Ureter (tissue), 1 donor: ENCODE measurements around the gene METTL26. TPM values are rescaled to one million over a fixed set of nuclear protein-coding genes. Genes with fewer than 3 reads are reported as not detected.

Experiments
- DNase-seq: peaks from one replicate; pipeline ENCODE4 v3.0.0-alpha.2; 2020; ENCODE audit warnings: low spot score
- total RNA-seq: library from RNA; stranded (reverse); gene quantifications from one replicate; pipeline ENCODE4 v1.2.4, GENCODE V29; 2023
- donor health status: DM: yes; HTN: yes; CAD: no.

METTL26 gene
- total RNA-seq, 1 donor from 2014 or later, result 48.3 TPM

DNA sequence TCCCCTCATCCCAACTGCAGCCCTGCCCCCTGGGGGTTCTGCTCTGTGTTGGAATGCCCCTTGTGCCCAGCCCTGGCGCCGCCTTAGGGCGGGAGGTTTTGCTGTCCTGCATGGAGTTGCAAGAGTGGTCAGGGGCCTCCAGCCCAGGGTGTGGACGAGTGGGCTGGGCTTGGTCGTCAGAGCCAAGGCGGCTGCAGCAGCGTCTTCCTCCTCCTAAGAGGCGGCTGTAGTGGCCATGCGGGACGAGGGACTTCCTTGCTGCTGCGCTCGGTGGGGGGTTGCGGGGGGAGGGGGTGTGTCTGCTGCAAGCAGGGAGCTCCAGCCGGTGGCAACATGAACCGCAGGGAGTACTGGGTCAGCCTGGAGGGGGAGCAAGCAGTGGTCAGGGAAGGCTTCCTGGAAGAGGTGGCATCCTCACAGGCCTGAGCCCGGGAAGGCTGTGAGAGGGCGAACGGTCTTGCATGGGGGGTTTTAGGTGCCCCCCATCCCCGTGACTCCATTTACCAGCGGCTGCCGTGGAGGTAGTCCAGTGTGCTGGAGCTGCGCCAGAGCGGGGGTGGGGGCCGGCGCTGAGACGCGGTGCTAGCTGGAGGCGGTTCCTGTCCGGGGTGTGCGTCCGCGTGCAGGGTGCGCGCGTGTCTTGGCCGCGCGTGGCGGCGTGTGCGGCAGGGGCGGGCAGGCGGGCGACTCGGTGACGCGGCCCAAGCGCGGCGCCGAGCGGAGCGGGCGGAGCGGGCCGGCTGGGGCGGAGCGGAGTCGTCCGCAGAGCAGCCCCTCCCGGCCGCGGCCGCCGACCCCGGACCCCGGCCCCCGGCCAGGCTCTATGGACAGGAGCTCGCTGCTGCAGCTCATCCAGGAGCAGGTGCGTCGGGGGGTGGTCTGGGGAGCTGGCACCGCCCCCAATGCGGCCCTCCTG is 39.1 kb upstream of the METTL26 start, which contains the start of gene RHBDL1:
RHBDL1 (plus strand) TSS at position 704 of the 916 bp plus-strand sequence; CDS start at position 824, 120 bp downstream.
- DNase-seq, result no peak

DNA sequence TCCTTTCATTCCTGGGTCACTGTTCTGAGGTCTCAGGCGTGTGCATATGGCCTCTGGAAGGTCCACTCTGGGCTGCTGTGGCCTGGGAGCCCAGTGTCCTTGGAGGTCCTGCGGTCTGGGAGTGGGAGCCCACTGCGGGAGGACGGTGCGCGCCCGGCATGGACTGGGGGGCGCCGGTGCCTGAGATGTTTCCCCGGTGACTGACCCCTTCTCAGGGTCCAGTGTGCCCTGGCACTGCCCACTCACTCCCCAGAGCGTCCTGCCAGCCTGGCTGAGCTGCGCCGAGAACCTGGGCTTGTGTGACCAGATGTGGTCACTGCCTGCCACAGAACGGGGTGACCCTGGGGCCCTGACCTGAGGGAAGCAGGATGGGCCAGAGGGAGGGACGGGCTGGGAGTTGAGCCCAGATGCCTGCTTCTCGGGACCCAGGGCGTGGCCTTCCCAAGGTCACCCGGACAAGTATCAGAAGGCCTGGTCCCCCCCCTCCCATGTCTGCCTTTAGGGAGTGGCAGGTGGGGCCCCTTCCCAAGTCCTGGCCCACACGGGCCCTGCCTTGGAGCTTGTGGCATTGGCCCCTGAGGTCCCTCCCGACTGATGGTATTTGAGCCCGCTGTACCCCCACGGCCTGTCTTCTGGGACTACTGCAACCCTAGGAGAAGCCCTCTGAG is 38.2 kb upstream of the METTL26 start:
- no peak for DNase-seq

DNA sequence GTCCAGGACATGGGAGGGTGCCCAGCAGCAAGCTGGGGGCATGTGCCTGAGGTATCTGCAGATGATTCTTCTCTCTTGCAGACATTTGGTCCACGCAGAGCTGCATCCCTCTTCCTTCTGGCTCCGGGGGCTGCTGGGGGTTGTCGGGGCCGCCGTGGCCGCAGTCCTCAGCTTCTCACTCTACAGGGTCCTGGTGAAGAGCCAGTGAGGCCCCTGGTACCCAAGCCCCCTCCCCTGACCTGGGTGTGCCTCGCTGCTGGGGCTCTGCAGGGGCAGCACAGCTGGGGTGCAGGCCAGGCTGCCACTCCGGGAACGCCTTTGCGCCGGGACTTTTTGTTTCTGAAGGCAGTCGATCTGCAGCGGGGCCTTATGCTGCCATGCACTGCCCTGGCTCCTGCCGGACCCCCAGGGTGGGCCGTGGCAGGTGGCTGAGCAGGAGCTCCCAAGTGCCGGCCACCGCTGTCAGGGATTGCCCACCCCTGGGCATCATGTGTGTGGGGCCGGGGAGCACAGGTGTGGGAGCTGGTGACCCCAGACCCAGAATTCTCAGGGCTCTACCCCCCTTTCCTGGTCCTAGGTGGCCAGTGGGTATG is 37.4 kb upstream of the METTL26 start:
- DNase-seq, result no peak

DNA sequence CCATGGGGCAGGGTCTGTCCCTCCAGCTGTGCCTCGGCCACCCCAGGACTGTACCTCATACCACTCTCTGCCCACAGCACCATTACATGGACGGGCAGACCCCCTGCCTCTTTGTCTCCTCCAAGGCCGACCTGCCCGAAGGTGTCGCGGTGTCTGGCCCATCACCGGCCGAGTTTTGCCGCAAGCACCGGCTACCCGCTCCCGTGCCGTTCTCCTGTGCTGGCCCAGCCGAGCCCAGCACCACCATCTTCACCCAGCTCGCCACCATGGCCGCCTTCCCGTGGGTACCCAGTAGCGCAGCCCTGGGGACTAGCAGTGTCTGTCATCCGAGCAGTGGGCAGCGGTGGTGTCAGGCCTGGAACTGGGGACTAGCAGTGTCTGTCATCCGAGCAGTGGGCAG is 36.7 kb upstream of the METTL26 start:
- DNase-seq, result no peak

DNA sequence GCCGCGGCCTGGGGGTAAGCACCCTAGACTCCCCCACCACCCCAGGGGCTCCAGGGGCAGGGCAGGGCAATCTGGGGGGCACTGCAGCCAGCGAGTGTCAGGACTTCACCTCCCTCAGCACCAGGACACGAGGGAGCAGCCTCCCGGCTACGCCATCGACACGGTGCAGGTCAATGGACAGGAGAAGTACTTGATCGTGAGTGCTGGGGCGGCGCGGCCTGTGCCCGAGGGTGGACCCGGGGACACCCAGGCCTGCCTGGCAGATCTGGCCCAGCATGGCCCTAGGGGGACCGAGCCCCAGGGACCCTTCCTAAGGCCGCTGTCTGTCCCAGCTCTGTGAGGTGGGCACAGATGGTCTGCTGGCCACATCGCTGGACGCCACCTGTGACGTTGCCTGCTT is 36.3 kb upstream of the METTL26 start:
- DNase-seq, result no peak

DNA sequence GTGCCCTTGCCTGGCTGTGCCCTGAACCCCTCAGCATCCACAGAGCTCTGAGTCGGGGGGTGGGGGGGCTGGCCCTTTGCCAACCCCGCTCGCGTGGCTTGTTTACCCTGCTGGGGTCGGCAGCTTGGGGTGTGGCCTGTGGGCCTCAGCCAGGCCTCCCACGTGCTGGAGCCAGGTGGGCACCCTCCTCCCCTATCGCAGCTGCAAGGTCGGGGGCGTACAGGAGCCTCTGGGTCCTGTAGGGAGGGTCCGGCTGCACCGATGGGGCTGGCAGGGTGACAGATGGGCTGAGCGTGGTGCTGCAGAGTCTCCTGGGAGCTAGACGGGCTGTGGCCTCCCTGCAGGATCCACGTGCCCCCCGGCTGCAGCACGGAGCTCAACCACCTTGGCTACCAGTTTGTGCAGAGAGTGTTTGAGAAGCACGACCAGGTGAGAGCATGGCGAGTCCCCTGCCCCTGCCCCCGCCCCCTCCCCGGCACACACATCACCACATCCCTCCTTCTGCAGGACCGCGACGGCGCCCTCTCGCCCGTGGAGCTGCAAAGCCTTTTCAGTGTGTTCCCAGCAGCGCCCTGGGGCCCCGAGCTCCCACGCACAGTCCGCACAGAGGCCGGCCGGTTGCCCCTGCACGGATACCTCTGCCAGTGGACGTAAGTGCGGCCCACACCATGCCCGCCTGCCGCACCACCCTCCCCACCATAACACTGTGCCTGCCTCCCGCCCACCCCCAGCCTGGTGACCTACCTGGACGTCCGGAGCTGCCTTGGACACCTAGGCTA is 35.4 kb upstream of the METTL26 start:
- DNase-seq, result no peak

DNA sequence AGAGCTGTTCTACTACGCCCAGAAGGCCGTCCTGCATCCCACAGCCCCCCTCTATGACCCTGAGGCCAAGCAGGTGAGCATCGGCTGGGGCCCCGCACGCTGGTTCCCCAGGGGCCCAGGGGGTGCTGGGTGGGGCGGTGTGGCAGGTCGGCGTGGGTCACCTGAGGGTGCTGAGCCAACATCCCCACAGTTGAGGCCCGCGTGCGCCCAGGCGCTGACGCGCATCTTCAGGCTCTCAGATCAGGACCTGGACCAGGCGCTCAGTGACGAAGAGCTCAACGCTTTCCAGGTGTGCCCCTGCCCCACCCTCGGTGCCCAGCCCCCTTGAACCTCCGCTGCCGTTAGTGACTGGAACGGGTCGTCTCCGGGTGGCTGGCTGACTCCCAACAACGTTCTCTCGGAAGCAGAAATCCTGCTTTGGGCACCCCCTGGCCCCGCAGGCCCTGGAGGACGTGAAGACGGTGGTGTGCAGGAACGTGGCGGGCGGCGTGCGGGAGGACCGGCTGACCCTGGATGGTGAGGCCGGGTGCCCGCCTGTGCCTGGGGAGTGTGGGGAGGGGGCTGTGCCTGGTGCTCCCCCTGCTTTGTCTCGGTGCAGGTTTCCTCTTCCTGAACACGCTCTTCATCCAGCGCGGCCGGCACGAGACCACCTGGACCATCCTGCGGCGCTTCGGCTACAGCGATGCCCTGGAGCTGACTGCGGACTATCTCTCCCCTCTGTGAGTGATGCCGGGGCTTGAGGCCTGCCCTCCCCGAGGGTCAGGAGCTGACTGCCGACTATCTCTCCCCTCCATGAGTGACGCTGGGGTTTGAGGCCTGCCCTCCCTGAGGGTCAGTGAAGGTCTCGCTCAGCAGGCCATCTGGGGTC is 34.6 kb upstream of the METTL26 start:
- DNase-seq, result no peak

DNA sequence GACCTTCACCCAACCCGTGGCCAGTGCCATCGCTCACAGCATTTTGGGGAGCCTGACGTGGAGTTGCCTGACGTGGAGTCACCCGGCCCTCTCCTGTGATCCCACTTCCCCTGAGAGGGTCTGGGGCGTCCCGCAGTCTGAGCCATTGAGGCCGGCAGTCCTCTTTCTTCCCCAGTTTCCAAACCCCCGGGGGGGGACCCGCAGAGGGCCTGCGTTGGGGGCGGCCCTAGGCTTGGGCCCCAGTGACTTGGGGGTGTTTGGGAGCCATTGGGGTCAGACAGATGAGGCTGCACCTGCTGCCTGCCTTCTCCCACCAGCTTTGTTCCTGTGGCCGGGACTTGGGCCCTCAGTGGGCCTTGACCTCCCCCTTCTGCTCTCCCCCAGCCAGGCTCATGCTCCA is 33.6 kb upstream of the METTL26 start:
- DNase-seq, result no peak

DNA sequence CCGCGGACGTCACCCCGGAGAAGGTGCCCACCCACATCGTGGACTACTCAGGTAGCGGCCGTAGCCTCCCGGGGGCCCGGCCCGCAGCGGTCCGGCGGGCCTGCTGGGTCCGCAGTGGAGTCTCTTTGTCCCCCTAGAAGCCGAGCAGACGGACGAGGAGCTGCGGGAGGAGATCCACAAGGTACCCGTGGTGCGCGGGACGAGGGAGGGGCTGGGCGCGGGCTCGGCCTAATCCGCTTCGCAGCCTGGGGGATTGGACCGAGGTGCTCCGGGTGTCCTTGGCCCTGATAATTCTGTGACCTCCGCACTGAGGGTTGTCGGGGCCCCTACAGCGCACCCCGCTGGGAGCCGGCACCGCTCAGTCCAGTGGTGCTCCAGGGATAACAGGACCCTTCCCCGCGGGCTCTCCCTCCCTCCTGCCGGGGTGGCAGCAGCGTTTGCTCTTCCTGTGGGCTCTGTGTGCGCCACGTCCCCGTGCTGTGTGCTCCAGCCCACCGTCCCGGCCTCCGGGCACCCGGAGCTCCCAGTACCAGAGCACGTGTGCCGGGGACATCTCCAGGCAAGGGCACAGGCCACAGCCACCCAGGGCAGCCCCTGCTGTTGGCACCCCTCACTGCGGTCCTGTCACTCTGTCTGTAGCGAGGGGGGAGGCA is 32.5 kb upstream of the METTL26 start:
- DNase-seq, result no peak

DNA sequence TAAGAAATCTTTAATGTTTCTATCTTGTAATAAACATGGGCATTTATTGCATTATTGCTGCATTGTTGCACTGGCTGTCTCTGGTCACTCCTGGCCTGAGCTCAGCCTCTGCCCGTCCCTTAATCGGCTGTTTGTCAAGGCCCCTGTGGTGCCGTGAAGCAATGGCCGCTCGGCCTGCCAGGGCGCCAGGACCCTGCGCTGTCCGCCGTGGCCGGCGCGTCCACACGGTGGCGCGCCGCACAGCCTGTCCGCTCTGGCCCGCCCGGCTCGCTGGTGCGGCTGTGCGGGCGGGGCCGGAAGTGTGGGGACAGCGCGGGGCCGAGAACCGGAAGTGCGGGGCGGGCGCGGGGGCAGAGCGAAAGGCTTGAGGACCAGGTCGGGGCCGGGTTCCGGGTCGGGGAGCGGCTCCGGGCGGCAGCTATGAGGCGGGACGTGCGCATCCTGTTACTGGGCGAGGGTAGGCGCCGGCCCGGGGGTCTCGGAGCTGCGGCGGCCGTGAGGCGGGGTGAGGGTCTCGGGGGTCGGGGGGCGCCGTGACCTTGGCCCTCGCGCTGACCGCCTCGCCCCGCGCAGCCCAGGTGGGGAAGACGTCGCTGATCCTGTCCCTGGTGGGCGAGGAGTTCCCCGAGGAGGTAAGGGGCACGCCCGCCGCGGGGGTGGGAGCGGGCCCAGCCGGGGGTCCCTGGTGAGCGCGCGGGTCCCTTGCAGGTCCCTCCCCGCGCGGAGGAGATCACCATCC is 31.8 kb upstream of the METTL26 start, which contains the start of gene RHOT2:
RHOT2 (plus strand) TSS at position 353 of the 739 bp plus-strand sequence; CDS start at position 421, 68 bp downstream.
- peak; percentile 95 for DNase-seq

DNA sequence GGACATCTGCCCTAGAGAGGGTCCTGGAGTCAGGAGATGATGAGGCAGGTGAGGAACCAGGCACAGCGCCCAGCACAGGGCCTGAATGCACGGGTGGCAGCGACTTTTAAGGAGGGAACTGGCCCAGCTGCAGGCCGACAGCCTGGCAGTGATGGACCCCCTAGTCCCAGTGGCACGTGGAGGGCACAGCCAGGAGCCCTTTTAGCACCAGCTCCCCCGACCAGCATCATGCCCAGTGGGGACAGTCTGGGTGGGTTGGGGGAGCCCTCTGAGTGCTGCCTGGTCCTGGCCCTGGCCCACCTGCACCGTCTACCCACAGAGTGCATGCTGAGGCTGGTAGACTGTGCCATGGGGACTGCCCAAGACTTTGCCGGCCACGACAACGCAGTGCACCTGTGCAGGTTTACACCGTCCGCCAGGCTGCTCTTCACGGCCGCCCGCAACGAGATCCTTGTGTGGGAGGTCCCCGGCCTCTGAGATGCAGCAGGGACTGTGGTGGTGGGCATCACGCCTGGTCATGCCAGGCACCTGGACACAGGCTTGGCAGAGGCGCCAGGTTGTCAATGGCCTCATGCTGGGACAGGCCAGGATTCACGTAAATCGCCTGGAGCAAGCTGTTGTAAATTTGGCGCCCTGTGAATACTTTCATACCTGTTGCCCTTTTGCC is 31.1 kb upstream of the METTL26 start:
- no peak for DNase-seq

DNA sequence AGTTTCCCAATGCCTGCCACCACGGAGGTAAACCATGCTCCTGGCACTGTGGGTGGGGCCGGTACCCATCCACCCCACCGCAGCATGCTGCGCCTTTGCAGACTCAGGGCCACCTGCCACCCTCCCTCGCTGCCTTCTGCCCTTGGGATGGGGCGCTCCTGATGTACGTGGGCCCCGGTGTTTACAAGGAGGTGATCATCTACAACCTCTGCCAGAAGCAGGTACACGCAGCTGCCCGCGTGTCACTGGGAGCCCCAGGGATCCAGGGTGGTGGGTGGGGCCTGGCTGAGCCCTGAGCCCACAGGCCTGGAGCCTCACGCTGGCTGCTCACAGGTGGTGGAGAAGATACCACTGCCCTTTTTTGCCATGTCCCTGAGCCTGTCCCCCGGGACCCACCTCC is 30.5 kb upstream of the METTL26 start:
- DNase-seq, result no peak

DNA sequence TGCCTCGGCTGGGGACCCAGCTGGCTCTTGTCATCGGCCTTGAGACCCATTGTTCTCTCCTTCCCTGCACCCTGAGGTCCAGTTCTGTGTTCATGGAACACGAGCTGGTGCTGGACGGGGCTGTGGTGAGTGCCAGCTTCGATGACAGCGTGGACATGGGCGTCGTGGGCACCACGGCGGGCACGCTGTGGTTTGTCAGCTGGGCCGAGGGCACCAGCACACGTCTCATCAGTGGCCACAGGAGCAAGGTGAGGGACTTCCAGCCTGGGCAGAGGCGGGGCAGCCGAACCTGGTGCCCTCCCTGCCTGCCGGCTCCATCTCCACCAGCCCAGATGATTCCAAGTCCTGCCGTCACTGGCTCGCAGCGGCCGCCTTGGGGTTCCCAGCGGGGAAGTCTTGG is 26.5 kb upstream of the METTL26 start:
- DNase-seq, result no peak

DNA sequence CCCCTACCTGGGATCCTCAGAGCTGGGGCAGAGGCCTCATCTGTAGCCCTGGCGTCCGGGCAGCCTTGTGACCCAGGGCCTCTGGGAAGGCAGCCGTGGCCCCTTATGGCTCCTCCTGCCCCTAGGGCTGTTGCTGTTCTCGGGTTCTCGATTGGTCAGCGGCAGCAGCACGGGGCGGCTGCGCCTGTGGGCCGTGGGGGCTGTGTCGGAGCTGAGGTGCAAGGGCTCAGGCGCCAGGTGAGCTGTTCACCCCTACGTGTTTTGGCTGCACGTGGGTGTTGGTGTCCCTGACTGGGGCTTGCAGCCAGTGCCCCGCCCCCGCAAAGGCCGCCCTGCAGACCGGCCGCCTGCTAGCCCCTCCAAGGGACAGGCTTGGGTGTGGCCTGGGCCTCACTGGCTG is 26.0 kb upstream of the METTL26 start:
- DNase-seq, result no peak

DNA sequence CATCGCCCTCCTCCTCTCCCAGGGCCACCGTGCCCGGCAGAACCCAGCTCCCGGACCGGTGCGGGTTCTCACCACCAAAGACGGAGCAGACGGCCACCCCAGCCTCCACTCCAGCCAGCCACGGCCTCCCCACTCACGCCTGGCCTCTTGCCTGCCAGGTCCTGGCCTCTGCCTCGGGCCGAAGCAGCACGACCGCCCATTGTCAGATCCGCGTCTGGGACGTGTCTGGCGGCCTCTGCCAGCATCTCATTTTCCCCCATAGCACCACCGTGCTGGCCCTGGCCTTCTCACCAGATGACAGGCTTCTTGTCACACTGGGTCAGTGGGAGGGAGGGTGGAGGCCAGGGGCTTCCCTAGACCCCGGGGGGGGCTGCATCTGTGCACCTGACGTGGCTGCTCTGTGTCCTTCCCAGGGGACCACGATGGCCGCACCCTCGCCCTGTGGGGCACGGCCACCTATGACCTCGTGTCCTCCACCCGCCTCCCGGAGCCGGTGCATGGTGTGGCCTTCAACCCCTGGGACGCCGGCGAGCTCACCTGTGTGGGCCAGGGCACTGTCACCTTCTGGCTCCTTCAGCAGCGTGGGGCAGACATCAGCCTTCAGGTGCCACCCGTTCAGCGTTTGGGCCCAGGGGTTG is 25.2 kb upstream of the METTL26 start:
- no peak for DNase-seq

DNA sequence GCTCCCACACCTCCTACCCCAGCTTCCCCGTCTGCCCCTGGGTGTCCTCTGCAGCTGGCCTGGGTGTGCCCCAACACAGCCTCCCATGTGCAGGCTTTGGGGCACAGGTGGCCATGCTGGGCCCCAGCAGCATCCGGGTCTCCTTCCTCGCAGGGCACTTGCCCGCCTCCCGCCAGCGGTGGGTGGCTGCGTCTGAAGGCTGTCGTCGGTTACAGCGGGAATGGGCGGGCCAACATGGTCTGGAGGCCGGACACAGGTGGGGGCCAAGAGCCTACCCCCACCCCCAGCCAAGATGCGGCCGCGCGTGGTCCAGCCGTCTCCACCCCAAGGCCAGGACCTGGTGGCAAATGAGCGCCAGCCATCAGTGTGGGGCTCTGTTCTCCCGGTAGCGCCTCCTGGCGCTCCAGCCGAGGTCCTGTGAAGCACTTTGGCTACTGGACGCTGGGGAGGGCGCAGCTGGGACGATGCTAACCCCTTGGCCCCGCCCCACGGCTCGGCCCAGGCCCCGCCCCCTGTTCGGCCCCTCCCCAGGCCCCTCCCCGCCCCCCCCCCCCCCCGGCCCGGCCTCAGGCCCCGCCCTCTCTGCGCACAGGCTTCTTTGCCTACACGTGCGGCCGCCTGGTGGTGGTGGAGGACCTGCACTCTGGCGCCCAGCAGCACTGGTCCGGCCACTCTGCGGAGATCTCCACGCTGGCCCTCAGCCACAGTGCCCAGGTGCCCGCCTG is 24.5 kb upstream of the METTL26 start:
- DNase-seq, result peak; percentile 85

DNA sequence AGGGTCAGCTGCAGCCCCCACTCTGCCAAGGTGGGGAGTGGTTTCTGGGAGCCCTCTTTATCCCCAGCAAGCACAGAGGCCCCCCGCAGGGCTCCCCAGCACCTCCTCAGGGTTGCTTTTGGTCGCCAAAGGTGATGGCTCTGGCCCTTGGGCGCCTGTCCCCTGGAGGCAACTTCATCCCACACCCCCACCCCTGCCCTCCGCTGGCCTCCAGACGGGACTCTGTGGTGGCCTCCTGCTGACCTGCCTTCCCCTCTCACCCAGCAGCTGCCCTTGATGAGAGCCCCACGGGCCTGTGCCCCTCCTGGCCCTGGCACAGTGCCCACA is 24.0 kb upstream of the METTL26 start:
- DNase-seq, result no peak

DNA sequence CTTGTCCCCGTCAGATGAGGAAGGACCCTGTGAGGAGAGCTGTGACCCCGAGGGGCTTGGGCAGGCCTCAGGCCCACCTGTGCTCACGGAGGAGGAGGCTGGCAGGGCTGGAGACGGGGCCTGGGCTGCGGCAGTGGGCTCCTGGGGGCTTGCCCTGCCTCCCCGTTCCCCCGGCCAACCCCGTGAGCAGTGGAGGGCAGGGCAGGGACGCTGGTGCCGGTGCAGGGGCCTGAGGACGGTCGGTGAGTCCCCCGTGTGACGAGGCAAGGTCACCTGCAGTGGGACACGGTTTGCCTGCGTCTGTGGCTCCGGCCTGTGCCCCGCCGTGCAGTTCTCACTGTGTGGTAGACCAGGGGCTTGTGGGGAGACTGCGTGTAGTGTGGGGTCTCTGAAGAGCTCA is 23.5 kb upstream of the METTL26 start:
- no peak for DNase-seq
